ENCODE results near the gene PRKCA.

Gene PRKCA

GRCh38 chr17:66727634-66728570 lies 425.5 kb downstream of the PRKCA start:
- peak; percentile 72 for DNase-seq

DNA sequence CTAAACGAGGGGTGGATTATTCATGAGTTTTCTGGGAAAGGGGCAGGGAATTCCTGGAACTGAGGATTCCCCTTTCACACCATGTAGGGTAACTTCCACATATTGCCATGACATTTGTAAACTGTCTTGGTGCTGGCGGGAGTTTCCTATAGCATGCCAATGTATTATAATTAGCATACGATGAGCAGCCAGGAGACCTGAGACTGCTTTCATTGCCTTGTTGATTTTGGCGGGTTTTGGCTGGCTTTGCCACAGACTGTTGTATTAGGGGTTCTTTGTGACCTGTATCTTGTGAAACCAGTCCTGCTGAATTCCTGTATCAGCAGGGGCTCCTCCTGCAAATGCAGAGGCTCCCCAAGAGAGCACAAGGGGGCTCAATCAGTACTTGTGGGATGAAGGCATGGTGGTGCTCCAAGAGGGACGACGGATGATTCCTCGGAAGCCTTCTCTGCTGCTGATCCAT lies 428.1 kb downstream of the PRKCA start:
- DNase-seq: no peak

- DNase-seq: no peak
Observed at GRCh38 chr17:66733759-66734158, 431.3 kb downstream of the PRKCA start.

DNA sequence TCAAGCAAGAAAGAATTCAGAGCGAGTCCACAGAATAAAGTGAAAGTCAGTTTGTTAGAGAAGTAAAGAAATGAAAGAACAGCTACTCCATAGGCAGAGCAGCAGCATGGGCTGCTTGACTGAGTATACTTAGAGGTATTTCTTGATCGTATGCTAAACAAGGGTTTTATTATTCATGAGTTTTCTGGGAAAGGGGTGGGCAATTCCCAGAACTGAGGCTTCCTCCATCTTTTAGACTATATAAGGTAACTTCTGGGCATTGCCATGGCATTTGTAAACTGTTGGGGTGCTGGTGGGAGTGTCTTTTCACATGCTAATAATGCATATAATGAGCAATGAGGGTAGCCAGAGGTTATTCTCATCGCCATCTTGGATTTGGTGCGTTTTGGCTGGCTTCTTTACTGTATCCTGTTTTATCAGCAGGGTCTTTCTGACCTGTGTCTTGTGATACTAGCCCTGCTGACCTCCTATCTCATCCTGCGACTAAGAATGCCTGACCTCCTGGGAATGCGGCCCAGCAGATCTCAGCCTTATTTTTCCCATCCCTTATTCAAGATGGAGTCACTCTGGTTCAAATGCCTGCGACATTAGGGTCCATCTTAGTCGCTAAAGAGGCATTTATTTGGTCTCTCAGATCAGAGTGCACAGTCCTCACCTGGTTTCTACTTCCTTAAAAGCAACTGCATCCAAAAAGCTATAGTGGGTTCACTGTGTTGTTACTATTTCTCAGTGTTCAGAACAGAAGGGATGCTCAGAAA lies 432.0 kb downstream of the PRKCA start:
- DNase-seq: no peak

GRCh38 chr17:66737524-66737923 lies 435.1 kb downstream of the PRKCA start:
- no peak for DNase-seq

- no peak for DNase-seq
Observed at GRCh38 chr17:66738301-66738700, 435.9 kb downstream of the PRKCA start.

DNA sequence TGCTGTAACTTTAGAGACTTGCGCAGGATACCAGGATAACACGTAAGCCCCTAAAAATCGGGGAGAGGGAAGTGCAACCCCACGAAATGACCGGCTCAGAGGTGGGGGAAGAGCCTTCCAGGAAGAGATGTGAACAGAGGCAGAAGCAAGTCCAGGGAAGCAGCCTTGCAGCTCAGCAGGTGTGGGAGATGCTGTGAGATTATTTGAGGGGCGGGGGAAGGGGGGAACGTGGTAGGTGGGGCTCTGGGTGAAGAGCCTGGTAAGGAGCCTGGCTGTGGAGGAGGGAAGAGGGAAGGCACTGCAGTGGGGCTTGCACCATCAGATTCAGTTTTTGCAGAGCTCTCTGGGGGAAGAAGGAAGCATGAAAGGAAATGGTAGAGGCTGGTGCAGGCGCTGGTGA lies 437.1 kb downstream of the PRKCA start:
- DNase-seq: no peak

- DNase-seq: no peak
Observed at GRCh38 chr17:66740226-66740625, 437.8 kb downstream of the PRKCA start.

GRCh38 chr17:66743511-66743910 lies 441.1 kb downstream of the PRKCA start:
- no peak for DNase-seq

DNA sequence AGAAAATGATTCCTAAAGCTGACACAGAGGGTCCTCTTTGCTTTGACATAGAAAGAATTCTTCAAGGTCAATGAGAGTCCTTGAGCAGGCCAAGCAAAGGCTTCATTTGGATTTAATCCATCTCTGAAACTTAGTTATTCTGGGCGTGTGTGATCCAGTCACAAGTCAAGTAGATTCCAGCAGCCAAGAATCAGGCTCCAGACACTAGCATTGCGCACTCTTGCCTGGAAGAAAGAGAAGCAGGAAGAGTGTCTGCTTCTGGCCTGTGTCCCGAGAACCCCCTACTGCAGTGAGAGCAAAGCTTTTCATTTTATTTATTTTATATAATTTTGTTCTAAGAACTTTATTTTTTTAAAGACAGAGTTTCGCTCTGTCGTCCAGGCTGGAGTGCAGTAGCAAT lies 444.3 kb downstream of the PRKCA start:
- DNase-seq: no peak

DNA sequence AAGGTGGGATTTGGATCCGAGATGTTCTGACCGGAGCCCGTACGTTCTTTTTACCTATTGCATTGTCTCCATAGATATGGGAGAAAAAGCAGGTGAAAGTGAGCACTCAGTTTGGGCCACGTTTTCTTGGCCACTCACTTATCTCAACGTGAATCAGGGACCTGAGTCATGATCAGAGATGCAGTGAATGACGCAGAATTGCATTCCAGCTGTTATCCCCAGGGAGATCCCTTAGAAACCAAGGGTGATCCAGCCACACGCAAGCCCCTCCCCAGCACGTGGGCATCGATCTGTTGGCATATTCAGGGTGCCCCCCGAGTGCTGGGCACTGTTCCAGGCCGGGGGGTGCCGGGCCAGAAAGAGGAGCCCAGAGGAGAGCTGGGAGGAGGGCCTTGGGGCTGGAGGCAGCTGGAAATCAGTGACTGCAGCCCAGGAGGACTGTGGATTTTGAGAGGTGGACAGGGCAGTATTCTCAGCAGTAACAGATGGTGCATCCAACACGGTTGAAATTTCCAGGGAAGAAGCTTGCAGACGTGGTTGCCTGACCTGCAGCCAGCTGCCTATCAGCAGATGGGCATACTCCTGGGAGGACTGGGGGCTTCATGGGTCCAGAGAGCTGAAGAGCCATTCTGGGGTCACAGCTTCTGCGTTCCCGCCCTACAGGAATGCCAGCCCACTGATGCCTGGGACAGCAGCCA lies 445.3 kb downstream of the PRKCA start:
- no peak for DNase-seq

DNA sequence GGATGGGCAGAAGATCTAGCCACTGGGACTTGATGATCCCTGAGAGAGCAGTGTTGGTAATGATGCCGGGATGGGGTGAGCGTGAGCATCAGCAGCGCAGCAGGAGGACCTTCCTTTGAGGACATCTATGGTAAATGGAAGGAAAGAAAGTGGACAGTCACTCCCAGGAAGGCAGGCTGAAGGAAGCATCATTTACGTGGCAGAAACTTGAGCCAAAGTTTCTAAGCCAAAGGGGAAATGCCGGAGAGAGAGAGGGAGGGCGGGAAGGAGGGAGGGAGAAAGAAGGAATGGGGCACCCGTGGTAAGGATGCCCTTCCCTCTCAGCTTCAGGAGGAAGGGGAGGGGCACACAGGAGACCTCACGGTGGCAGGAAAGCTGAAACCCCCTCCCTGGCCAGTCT lies 446.2 kb downstream of the PRKCA start:
- no peak for DNase-seq

DNA sequence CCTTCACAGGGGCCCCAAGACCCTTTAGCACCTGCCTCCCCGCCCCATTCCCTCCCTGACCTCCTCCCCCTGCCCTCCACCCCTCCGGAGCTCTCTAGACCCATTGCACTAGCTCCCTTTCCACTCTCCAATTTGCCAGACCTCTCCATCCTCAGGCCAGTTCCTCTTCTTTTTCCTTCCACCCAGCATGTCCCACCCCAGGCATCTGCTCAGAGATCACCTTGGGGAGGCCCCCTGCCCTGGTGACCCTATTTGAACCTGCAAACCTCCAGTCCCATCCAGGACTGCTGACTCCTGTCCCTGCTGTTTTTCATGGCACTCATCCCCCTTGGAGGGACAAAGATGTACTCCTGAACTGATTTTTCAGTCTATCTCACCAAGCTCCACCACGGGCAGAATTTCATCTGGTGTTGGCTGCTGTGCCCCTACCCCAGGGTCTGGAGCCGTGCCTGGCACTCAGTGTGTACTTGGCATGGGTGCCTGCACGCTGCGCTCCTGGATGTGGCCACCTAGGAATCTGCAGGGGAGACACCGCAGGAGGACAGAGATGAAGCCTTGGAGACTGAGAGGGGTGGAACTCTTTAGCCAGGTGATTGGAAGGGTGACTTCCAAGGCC lies 446.9 kb downstream of the PRKCA start:
- DNase-seq: no peak

DNA sequence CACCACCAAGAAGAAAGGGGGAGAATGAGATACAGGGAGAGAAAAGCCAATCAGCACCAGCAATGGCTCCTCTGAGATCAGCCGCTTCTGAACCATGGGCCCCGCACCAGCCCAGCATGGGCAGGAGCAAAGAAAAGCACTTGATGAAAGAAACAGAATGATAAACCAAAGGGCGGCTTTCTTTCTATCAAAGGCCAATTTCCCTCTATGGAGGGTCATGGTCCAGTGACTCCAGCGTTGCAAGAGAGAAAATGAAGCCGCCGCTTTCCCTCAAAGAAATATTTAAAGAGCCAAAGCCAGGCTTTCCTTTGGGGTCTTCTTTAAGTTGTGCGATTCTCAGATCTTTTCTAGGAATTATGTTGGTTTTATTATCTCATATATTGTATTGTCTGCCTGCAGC lies 447.7 kb downstream of the PRKCA start:
- no peak for DNase-seq

DNA sequence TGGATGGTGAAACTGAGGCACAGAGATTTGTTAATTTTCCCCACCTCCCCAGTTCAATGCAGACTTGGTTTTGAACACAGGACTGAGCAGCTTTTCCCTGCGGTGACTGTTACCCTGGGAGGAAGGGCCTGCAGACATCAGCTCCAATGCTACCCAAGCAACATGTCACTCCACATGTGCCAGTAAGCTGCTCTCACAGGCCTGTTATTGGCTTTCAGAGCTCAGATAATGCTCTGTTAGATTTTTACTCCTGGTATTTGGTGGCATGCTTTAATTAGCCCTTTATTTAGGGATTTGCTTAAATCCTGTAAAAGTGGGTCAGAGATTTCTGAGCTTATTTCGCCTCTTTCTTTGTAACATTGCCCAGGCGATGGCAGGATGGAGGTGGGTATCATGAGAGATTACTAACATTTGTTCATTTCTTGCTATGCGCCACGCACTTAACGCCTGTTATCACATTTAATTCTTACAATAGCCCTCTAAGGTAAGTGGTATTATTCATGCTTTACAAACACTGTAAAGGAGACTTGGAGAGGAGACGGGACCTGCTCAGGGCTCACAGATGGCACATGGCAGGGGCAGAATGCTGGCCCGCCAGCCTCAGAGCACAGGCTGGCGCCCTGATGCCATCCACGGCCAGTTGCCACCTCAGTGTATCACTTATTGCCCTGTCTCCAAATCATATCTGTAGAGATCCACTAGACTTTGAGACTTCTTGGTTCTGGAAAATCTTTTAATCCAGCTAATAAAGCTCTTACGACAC lies 448.5 kb downstream of the PRKCA start:
- DNase-seq: no peak

DNA sequence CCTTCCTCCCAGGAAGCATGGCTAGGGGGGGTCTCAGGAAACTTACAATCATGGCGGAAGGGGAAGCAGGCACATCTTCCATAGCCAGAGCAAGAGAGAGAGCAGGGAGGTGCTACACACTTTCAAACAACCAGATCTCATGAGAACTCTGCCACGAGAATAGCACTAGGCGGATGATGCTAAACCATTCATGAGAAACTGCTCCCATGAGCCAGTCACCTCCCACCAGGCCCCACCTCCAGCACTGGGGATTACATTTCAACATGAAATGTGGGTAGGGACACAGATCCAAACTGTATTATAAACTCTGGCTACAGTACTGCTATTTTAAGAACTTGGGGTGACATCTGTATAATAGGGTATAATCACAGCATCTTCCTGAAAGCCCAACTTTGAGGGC lies 449.4 kb downstream of the PRKCA start:
- DNase-seq: no peak

- DNase-seq: no peak
Observed at GRCh38 chr17:66752411-66752810, 450.0 kb downstream of the PRKCA start.

DNA sequence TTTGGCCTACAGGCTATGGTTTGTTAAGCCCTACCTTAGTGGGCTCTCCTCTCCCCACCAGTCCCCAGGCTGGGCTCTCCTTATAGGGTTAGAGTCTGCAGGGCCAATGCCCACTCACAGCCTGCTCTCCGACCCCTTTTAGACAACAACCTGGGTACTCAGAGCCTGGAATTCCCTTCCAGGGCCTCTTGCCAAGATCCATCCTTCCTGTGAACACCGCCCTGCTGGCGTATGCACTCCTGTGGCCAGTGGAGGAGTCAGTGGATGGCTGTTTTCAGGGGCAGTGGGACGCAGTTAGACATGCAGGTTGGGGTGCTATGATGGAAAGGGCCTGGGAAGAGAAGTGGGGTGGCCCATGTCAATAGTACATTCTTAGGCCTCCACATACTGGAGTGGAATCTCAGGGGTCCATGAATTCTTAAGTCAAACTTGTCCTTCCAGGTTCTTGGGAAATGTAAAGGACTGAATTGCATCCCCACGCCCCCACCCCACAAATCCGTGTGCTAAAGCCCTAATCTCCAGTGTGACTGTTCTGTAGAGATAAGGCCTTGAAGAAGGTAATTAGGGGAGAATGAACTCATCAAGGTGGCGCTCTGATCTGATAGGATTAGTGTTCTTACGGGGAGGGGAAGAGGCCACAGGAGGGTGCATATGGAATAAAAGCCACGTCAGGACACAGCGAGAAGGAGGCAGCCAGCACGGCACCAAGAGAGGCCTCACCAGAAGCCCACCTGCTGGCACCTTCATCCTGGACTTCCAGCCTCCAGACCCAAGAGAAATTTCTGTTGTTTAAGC lies 450.9 kb downstream of the PRKCA start:
- no peak for DNase-seq

DNA sequence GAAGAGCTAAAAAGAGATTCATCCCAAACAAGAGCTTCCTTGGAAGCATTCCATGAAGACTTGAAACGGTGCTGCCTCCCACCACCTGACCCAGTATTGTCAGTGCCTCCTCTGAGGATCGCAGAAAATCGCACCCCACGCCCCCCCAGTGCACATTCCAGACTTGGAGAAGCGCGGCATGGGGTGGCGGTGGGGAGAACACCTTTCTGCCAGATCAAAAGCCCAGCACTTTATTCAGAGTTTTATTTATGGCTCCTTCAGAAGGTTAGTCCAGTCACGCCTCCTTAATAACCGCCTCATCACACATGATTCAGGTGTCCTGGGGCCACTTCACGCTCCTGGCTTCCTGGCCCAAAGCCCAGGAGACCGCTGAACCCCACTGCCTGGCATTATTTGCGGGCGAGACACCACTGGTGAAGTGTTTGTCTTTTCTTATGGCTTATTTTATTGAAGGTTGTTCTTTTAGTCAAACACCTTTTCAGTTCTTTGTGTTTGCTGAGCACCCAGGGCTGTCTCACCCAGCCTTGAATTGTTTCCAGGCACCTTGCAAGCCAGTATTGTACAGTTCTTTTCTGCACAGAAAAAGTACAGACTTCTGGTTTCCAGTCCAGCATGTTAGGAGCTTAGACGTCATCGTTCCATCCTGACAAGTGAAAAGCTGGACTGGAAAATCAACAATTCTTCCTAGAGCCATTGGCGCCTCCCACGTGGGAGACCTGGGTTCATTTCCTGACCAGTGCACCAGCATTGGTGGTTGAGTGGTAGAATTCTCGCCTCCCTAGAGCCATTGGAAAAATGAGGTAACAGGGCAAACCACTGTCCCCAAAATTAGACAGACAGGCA lies 452.9 kb downstream of the PRKCA start:
- peak; percentile 91 for DNase-seq

GRCh38 chr17:66755944-66756290 lies 453.5 kb downstream of the PRKCA start:
- DNase-seq: no peak
